HepG2 (cell line): Measurements from ENCODE around the gene NRIP2. TPM values are rescaled to one million over a fixed set of nuclear protein-coding genes. Genes with fewer than 3 reads are reported as not detected.
A peak's percentile ranks its signal among the peaks of the same experiment; 100 is the strongest.

Source experiments
- CREB3 ChIP-seq: sonication (generic); formaldehyde crosslinking; IDR thresholded peaks from 2 replicates; pipeline ENCODE4 v1.5.0; 2020; ENCODE audit warnings: missing genetic modification reagents
- DZIP1 ChIP-seq: sonication (generic); formaldehyde crosslinking; IDR thresholded peaks from 2 replicates; pipeline ENCODE4 v1.5.0; 2020; ENCODE audit warnings: mild to moderate bottlenecking, missing genetic modification reagents
- ETS1 ChIP-seq: sonication (generic); formaldehyde crosslinking; IDR thresholded peaks from 2 replicates; pipeline ENCODE4 v1.4.0; 2020; ENCODE audit warnings: missing genetic modification reagents
- HNRNPK ChIP-seq: fragments of 200-400 bp; formaldehyde crosslinking; IDR thresholded peaks from 2 replicates; pipeline ENCODE4 v1.6.1; 2018; ENCODE audit warnings: low read length, low read depth, moderate library complexity, mild to moderate bottlenecking; ENCODE audit not compliant: poor library complexity, severe bottlenecking
- IRF9 ChIP-seq: sonication (generic); formaldehyde crosslinking; IDR thresholded peaks from 2 replicates; pipeline ENCODE4 v1.8.0; 2022; ENCODE audit warnings: missing genetic modification reagents, mild to moderate bottlenecking, borderline replicate concordance
- ZBTB7A ChIP-seq: sonication (generic); formaldehyde crosslinking; IDR thresholded peaks from 2 replicates; pipeline ENCODE4 v1.8.0; 2022; ENCODE audit warnings: mild to moderate bottlenecking, missing genetic modification reagents
- ZFP36L2 ChIP-seq: sonication (generic); formaldehyde crosslinking; IDR thresholded peaks from 2 replicates; pipeline ENCODE4 v1.4.0; 2020; ENCODE audit warnings: missing genetic modification reagents
- ZNF317 ChIP-seq: sonication (generic); formaldehyde crosslinking; IDR thresholded peaks from 2 replicates; pipeline ENCODE4 v1.5.0; 2020; ENCODE audit warnings: mild to moderate bottlenecking, missing genetic modification reagents
- ZNF513 ChIP-seq: sonication (generic); formaldehyde crosslinking; conservative IDR thresholded peaks from 2 replicates; pipeline ENCODE4 v1.5.0; 2020; ENCODE audit warnings: missing genetic modification reagents
- ZNF549 ChIP-seq: sonication (generic); formaldehyde crosslinking; IDR thresholded peaks from 2 replicates; pipeline ENCODE4 v1.5.0; 2020; ENCODE audit warnings: missing genetic modification reagents
- ZNF556 ChIP-seq: sonication (generic); formaldehyde crosslinking; IDR thresholded peaks from 2 replicates; pipeline ENCODE4 v1.4.0; 2020; ENCODE audit warnings: mild to moderate bottlenecking, missing genetic modification reagents, borderline replicate concordance
- ZNF562 ChIP-seq: sonication (generic); formaldehyde crosslinking; IDR thresholded peaks from 2 replicates; pipeline ENCODE4 v1.8.0; 2022; ENCODE audit warnings: missing genetic modification reagents, borderline replicate concordance
- ZSCAN5A ChIP-seq: sonication (generic); formaldehyde crosslinking; IDR thresholded peaks from 2 replicates; pipeline ENCODE4 v1.8.0; 2022; ENCODE audit warnings: mild to moderate bottlenecking, missing genetic modification reagents, borderline replicate concordance
- polyA plus RNA-seq, 8 experiments: library from polyadenylated mRNA; depleted of rRNA in 3 of 8; stranded (reverse) in 7 of 8; unstranded in 1 of 8; fragments of >200 nt; fragmentation: Illumina TruSeq in 4 of 8; extraction: Trizol in 4 of 8; gene quantifications; 2 replicates each; pipeline versions ENCODE4 v1.2.1 to v1.2.3, GENCODE V29; 2011 to 2016; ENCODE audit warnings: low read depth in 4 of 8, missing spikeins in 1 of 8, mixed read lengths in 1 of 8; ENCODE audit not compliant: insufficient read depth in 1 of 8
- total RNA-seq, 5 experiments: library from RNA; depleted of rRNA; stranded (reverse); fragments of >200 nt; fragmentation: Illumina TruSeq; extraction: Trizol; gene quantifications; 2 replicates each; pipeline ENCODE4 v1.2.3, GENCODE V29; 2016; ENCODE audit warnings: low read depth in 1 of 5

The NRIP2 gene
- total and polyA plus RNA-seq, 2 of the 13 experiments (the other 11 are each of a cell fraction or from before 2014, with no cell fraction given), result not detected

- TF ChIP-seq ETS1 (no peak; the same call in 1 of the 2 replicates), DZIP1 (CRISPR knock-in tag) (0 out of 2 replicates have a peak, but pooled peaks have one; percentile 43), CREB3 (CRISPR knock-in tag) (no peak), HNRNPK (no peak), ZNF317 (CRISPR knock-in tag) (peak; percentile 83), ZBTB7A (CRISPR knock-in tag) (no peak), ZNF556 (CRISPR knock-in tag) (peak; percentile 96), ZNF513 (CRISPR knock-in tag) (no peak), ZNF549 (no peak), IRF9 (CRISPR knock-in tag) (peak; percentile 97; the same call in 1 of the 2 replicates), ZSCAN5A (CRISPR knock-in tag) (no peak; the same call in 1 of the 2 replicates), ZNF562 (CRISPR knock-in tag) (no peak), ZFP36L2 (0 out of 2 replicates have a peak, but pooled peaks have one; percentile 62)
These were observed 22.3 kb downstream of the NRIP2 start, which contains the start of gene ITFG2 (continued) for GRCh38 chr12:2812290-2813213.
